K562 (cell line): ENCODE data around the gene CD6. TPM values are rescaled to one million over a fixed set of nuclear protein-coding genes. Genes with fewer than 3 reads are reported as not detected.

Experiments
- ATAC-seq: fragments of 200-7000 bp; cut with Tn5 transposase; 3 replicates; pipeline ENCODE4 v1.9.1; 2020; ENCODE audit warnings: moderate library complexity
- BruUV-seq: library from RNA; stranded (reverse); fragments of 400-500 nt; replicated peaks from 2 replicates; lab custom pipeline; 2021; lab: Mats Ljungman, UMichigan
- CTCF ChIA-PET: fragments of 300-600 bp; formaldehyde crosslinking; extraction: SDS; loops from one replicate; lab custom pipeline; 2021; ENCODE audit warnings: low intra/inter-chr PET ratio; lab: Yijun Ruan, JAX
- POLR2A ChIA-PET: fragments of 300-600, 350-650 bp; sonication (Branson Sonifier 250); formaldehyde crosslinking; extraction: SDS; loops from one replicate; lab custom pipeline; 2021; ENCODE audit warnings: antibody characterized with exemption, inconsistent platforms; lab: Yijun Ruan, JAX
- DNase-seq, 4 experiments: peaks; one replicate each; pipeline versions ENCODE4 v3.0.0 to v3.0.0-alpha.2; 2011 to 2018; ENCODE audit warnings: low spot score in 3 of 4, mixed read lengths in 3 of 4; ENCODE audit errors: extremely low read depth in 1 of 4
- FAIRE-seq: peaks from 2 replicates; lab custom pipeline; 2011; peaks lifted over from hg19 to GRCh38; lab: Jason Lieb, UNC
- H2AFZ ChIP-seq: 2 replicates; pipeline ENCODE4 v1.6.0; 2011; ENCODE audit warnings: low read depth, low read length, control low read depth, inconsistent platforms
- H3K27ac ChIP-seq: fragments of 200-600 bp; 3 replicates; pipeline ENCODE4 v1.8.0; 2011; ENCODE audit warnings: low read depth, mild to moderate bottlenecking, control low read depth, inconsistent platforms, low read length, moderate library complexity, mixed read lengths; ENCODE audit errors: extremely low read depth
- H3K27me3 ChIP-seq, 2 experiments: fragments of 300-600 bp in 1 of 2; 2 replicates in 1 of 2; 3 replicates in 1 of 2; pipeline versions ENCODE4 v1.6.0 to v1.8.0; 2011; ENCODE audit warnings: inconsistent platforms in 2 of 2, low read length in 2 of 2, mild to moderate bottlenecking in 1 of 2, mixed read lengths in 1 of 2, moderate library complexity in 1 of 2; ENCODE audit not compliant: control insufficient read depth in 2 of 2, insufficient read depth in 2 of 2
- H3K36me3 ChIP-seq: fragments of 300-600 bp; 3 replicates; pipeline ENCODE4 v1.8.0; 2011; ENCODE audit warnings: mild to moderate bottlenecking, low read length, inconsistent platforms; ENCODE audit not compliant: control insufficient read depth, insufficient read depth
- H3K4me1 ChIP-seq, 2 experiments: fragments of 200-600 bp in 1 of 2; replicated peaks in 1 of 2; 2 replicates in 1 of 2; 3 replicates in 1 of 2; pipeline versions ENCODE4 v1.5.1 to v1.8.0; 2011; ENCODE audit warnings: inconsistent platforms in 2 of 2, low read length in 2 of 2, mild to moderate bottlenecking in 1 of 2, mixed read lengths in 1 of 2, moderate library complexity in 1 of 2; ENCODE audit not compliant: control insufficient read depth in 2 of 2, insufficient read depth in 2 of 2
- H3K4me2 ChIP-seq: 2 replicates; pipeline ENCODE4 v1.6.1; 2011; ENCODE audit warnings: low read length, control low read depth, inconsistent platforms, mixed read lengths; ENCODE audit not compliant: insufficient read depth
- H3K4me3 ChIP-seq: fragments of 200-600 bp; sonication (generic), shearing (Covaris generic); 2 replicates; pipeline ENCODE4 v1.5.1; 2016; ENCODE audit warnings: control low read depth, inconsistent platforms
- H3K79me2 ChIP-seq: fragments of 200-600 bp; 3 replicates; pipeline ENCODE4 v1.8.0; 2011; ENCODE audit warnings: low read length, inconsistent platforms; ENCODE audit not compliant: control insufficient read depth, insufficient read depth
- H3K9ac ChIP-seq, 2 experiments: 2 replicates each; pipeline versions ENCODE4 v1.6.0 to v1.6.1; 2011; ENCODE audit warnings: low read depth in 2 of 2, low read length in 2 of 2, control low read depth in 1 of 2, inconsistent platforms in 1 of 2, mild to moderate bottlenecking in 1 of 2, mixed read lengths in 1 of 2; ENCODE audit not compliant: insufficient read depth in 1 of 2
- H3K9me1 ChIP-seq: one replicate; pipeline ENCODE4 v1.6.0; 2011; ENCODE audit warnings: inconsistent platforms, mild to moderate bottlenecking, low read length, moderate library complexity; ENCODE audit not compliant: control insufficient read depth, insufficient read depth
- H3K9me3 ChIP-seq: replicated peaks from 2 replicates; pipeline ENCODE4 v1.5.1; 2011; ENCODE audit warnings: low read depth, low read length, inconsistent platforms; ENCODE audit not compliant: control insufficient read depth, insufficient read depth
- H4K20me1 ChIP-seq: replicated peaks from 2 replicates; pipeline ENCODE4 v1.6.1; 2011; ENCODE audit warnings: low read length, inconsistent platforms, mixed read lengths; ENCODE audit not compliant: control insufficient read depth, insufficient read depth
- BCL6 ChIP-seq: fragments of 250-450 bp; sonication (Bioruptor Pico); IDR thresholded peaks from 2 replicates; pipeline ENCODE4 v1.4.0; 2020
- CBFA2T2 ChIP-seq: fragments of 450-650 bp; conservative IDR thresholded peaks from 2 replicates; pipeline ENCODE4 v1.6.1; 2017; ENCODE audit warnings: mild to moderate bottlenecking
- FOXM1 ChIP-seq, 2 experiments: fragments of 450-650 bp in 1 of 2; sonication (generic) in 1 of 2; formaldehyde crosslinking in 1 of 2; IDR thresholded peaks; 2 replicates each; pipeline versions ENCODE4 v1.6.1 to v1.9.0; 2017 to 2022; ENCODE audit warnings: low read depth in 2 of 2, mild to moderate bottlenecking in 2 of 2, missing genetic modification reagents in 1 of 2, moderate library complexity in 1 of 2
- HNRNPUL1 ChIP-seq: fragments of 200-400 bp; formaldehyde crosslinking; IDR thresholded peaks from 2 replicates; pipeline ENCODE4 v1.6.1; 2017; ENCODE audit warnings: low read length
- MAFG ChIP-seq: fragments of 450-650 bp; conservative IDR thresholded peaks from 2 replicates; pipeline ENCODE4 v1.6.1; 2016; ENCODE audit warnings: missing genetic modification characterization, missing compliant biosample characterization
- MCM7 ChIP-seq, 2 experiments: fragments of 450-650 bp; IDR thresholded peaks; 2 replicates each; pipeline ENCODE4 v1.6.1; 2016 to 2018
- NUFIP1 ChIP-seq: fragments of 450-650 bp; IDR thresholded peaks from 2 replicates; pipeline ENCODE4 v1.6.1; 2018; ENCODE audit not compliant: partially characterized antibody
- RNF2 ChIP-seq: sonication (generic); IDR thresholded peaks from 2 replicates; pipeline ENCODE4 v1.6.1; 2016
- TAF1 ChIP-seq: IDR thresholded peaks from 2 replicates; pipeline ENCODE4 v1.6.1; 2011; ENCODE audit warnings: mild to moderate bottlenecking, low read length, moderate library complexity; ENCODE audit not compliant: insufficient read depth, control insufficient read depth, severe bottlenecking; ENCODE audit errors: extremely low read depth
- TEAD1 ChIP-seq, 2 experiments: fragments of 450-650 bp in 1 of 2; sonication (generic) in 1 of 2; formaldehyde crosslinking; IDR thresholded peaks; 2 replicates each; pipeline versions ENCODE4 v1.4.0 to v1.8.0; 2020 to 2022; ENCODE audit warnings: mild to moderate bottlenecking in 2 of 2, missing genetic modification reagents in 1 of 2
- ZNF695 ChIP-seq: fragments of 450-650 bp; formaldehyde crosslinking; IDR thresholded peaks from 2 replicates; pipeline ENCODE4 v1.4.0; 2020; ENCODE audit warnings: mild to moderate bottlenecking, moderate library complexity
- ZNF75A ChIP-seq: fragments of 450-650 bp; formaldehyde crosslinking; IDR thresholded peaks from 2 replicates; pipeline ENCODE4 v1.4.0; 2020; ENCODE audit warnings: mild to moderate bottlenecking
- WGBS: fragments of 100-300 bp; shearing (Covaris generic); methylation state at CpG from one replicate; pipeline ENCODE4 v1.1.6; 2016; ENCODE audit warnings: low coverage, mixed read lengths; ENCODE audit not compliant: insufficient coverage; ENCODE audit errors: missing lambda C conversion rate; 5-methylcytosine and 5-hydroxymethylcytosine counted together
- in situ Hi-C: fragments of 300-500 bp; cut with MboI; formaldehyde crosslinking; loops from 4 replicates; pipeline ENCODE4 v1.15.0; 2018; ENCODE audit warnings: inconsistent platforms, mixed read lengths
- intact Hi-C: fragments of 100-400 bp; cut with micrococcal nuclease; formaldehyde crosslinking; loops from 2 replicates; pipeline ENCODE4 v1.14.2; 2022
- polyA plus RNA-seq, 8 experiments: library from polyadenylated mRNA; depleted of rRNA in 4 of 8; stranded (reverse) in 5 of 8; unstranded in 3 of 8; fragments of >200 nt; fragmentation: Nextera tagmentation in 2 of 8; fragmentation: Illumina TruSeq in 1 of 8; extraction: Ambion mirVana in 2 of 8; extraction: Trizol in 1 of 8; gene quantifications; 2 replicates each; pipeline versions ENCODE4 v1.2.1 to v1.2.3, GENCODE V29; 2011 to 2014; ENCODE audit warnings: inconsistent platforms in 1 of 8, missing spikeins in 1 of 8
- total RNA-seq, 7 experiments: library from RNA; depleted of rRNA in 6 of 7; stranded (reverse); fragments of >200 nt in 6 of 7; fragmentation: Illumina TruSeq in 2 of 7; extraction: Trizol in 2 of 7; gene quantifications; 2 replicates each; pipeline versions ENCODE4 v1.2.1 to v1.2.3, GENCODE V29; 2011 to 2021; ENCODE audit warnings: low replicate concordance in 1 of 7
- TF ChIP-seq, protein P1 (sequence below): fragments of 450-650 bp; formaldehyde crosslinking; IDR thresholded peaks from 2 replicates; pipeline ENCODE4 v1.4.0; 2020; ENCODE audit warnings: mild to moderate bottlenecking, moderate library complexity
- TF ChIP-seq, protein P2 (sequence below): fragments of 450-650 bp; formaldehyde crosslinking; IDR thresholded peaks from 2 replicates; pipeline ENCODE4 v1.4.0; 2020; ENCODE audit warnings: mild to moderate bottlenecking, mixed read lengths
- TF ChIP-seq, protein P3 (sequence below): fragments of 250-450 bp; sonication (Bioruptor Pico); IDR thresholded peaks from 2 replicates; pipeline ENCODE4 v1.8.0; 2021; ENCODE audit warnings: borderline replicate concordance, mild to moderate bottlenecking, moderate library complexity; ENCODE audit not compliant: poor library complexity, severe bottlenecking
- TF ChIP-seq, protein P4 (sequence below): fragments of 450-650 bp; formaldehyde crosslinking; IDR thresholded peaks from 2 replicates; pipeline ENCODE4 v1.4.0; 2022; ENCODE audit warnings: missing genetic modification characterization
- TF ChIP-seq, protein P5 (sequence below), 2 experiments: fragments of 450-650 bp; IDR thresholded peaks; 2 replicates each; pipeline ENCODE4 v1.6.1; 2016

The CD6 gene
- total and polyA plus RNA-seq, 9 of the 15 experiments (the other 6 are each of a cell fraction or from before 2014, with no cell fraction given) = 0.84 TPM; not detected in 8

DNA sequence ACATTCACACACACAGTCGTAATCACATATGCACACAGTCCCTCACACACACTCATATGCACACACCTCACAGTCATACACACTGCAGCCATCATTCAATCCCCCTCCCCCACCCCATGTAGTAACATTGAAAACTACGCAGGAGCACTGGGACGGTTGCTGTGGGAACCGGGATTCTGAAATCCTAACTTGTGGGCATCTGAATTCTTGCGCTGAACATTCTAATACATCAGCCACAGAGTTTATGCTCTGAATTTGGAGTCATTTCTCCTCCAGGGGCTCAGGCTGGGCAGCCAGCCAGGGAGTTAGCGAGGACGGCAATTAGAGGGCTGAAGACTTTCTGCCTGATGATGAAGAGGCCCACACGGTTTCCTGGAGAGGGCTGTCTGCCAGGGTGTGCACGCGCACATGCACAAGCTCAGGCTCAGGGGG lies 32.7 kb downstream of the CD6 start:
- in situ Hi-C loops = no loop called here
- peaks cover 4% of the 10 kb centered on the region; the same call in 1 of the 2 replicates for H4K20me1 ChIP-seq
- no TSS peak for BruUV-seq
- H3K27ac ChIP-seq = no peak overlapping the region
- peaks cover 0 to 17% of the 10 kb centered on the region in 2 experiments; a peak in 2 of 5 replicates for H3K4me1 ChIP-seq
- TF ChIP-seq, protein P1, sequence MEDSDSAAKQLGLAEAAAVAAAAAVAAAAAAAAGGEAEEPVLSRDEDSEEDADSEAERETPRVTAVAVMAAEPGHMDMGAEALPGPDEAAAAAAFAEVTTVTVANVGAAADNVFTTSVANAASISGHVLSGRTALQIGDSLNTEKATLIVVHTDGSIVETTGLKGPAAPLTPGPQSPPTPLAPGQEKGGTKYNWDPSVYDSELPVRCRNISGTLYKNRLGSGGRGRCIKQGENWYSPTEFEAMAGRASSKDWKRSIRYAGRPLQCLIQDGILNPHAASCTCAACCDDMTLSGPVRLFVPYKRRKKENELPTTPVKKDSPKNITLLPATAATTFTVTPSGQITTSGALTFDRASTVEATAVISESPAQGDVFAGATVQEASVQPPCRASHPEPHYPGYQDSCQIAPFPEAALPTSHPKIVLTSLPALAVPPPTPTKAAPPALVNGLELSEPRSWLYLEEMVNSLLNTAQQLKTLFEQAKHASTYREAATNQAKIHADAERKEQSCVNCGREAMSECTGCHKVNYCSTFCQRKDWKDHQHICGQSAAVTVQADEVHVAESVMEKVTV (CRISPR knock-in tag) = no peak
- TF ChIP-seq HNRNPUL1 = no peak
- TF ChIP-seq, protein P2, sequence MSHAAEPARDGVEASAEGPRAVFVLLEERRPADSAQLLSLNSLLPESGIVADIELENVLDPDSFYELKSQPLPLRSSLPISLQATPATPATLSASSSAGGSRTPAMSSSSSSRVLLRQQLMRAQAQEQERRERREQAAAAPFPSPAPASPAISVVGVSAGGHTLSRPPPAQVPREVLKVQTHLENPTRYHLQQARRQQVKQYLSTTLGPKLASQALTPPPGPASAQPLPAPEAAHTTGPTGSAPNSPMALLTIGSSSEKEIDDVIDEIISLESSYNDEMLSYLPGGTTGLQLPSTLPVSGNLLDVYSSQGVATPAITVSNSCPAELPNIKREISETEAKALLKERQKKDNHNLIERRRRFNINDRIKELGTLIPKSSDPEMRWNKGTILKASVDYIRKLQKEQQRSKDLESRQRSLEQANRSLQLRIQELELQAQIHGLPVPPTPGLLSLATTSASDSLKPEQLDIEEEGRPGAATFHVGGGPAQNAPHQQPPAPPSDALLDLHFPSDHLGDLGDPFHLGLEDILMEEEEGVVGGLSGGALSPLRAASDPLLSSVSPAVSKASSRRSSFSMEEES (CRISPR knock-in tag) = no peak
- no peak for TF ChIP-seq FOXM1 (IDR thresholded peaks at IDR 0.05; ENCODE audit: low read depth)
- no peak for TF ChIP-seq FOXM1 (CRISPR knock-in tag; IDR thresholded peaks at IDR 0.05; ENCODE audit: low read depth)
- no peak for TF ChIP-seq NUFIP1
- no peak for TF ChIP-seq CBFA2T2
- TF ChIP-seq, protein P3, sequence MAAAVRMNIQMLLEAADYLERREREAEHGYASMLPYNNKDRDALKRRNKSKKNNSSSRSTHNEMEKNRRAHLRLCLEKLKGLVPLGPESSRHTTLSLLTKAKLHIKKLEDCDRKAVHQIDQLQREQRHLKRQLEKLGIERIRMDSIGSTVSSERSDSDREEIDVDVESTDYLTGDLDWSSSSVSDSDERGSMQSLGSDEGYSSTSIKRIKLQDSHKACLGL = no peak
- no peak for TF ChIP-seq TAF1
- no peak for TF ChIP-seq ZNF695 (CRISPR knock-in tag)
- TF ChIP-seq, protein P4, sequence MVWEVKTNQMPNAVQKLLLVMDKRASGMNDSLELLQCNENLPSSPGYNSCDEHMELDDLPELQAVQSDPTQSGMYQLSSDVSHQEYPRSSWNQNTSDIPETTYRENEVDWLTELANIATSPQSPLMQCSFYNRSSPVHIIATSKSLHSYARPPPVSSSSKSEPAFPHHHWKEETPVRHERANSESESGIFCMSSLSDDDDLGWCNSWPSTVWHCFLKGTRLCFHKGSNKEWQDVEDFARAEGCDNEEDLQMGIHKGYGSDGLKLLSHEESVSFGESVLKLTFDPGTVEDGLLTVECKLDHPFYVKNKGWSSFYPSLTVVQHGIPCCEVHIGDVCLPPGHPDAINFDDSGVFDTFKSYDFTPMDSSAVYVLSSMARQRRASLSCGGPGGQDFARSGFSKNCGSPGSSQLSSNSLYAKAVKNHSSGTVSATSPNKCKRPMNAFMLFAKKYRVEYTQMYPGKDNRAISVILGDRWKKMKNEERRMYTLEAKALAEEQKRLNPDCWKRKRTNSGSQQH (CRISPR knock-in tag) = no peak
- no peak for TF ChIP-seq ZNF75A (CRISPR knock-in tag)
- TF ChIP-seq MAFG (tag) = no peak
- no peak for TF ChIP-seq RNF2
- TF ChIP-seq MCM7 (IDR thresholded peaks at IDR 0.05) = no peak
- no peak for TF ChIP-seq BCL6 (CRISPR knock-in tag)
- no peak for TF ChIP-seq TEAD1 (CRISPR knock-in tag; IDR thresholded peaks at IDR 0.05)
- TF ChIP-seq, protein P5, sequence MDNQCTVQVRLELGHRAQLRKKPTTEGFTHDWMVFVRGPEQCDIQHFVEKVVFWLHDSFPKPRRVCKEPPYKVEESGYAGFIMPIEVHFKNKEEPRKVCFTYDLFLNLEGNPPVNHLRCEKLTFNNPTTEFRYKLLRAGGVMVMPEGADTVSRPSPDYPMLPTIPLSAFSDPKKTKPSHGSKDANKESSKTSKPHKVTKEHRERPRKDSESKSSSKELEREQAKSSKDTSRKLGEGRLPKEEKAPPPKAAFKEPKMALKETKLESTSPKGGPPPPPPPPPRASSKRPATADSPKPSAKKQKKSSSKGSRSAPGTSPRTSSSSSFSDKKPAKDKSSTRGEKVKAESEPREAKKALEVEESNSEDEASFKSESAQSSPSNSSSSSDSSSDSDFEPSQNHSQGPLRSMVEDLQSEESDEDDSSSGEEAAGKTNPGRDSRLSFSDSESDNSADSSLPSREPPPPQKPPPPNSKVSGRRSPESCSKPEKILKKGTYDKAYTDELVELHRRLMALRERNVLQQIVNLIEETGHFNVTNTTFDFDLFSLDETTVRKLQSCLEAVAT (IDR thresholded peaks at IDR 0.05) = no peak
- TF ChIP-seq, all 486 proteins: peak for 0
- no peak; the same call in 2 of the 3 replicates for ATAC-seq
- intact Hi-C loops = no loop called here
- POLR2A ChIA-PET = interaction anchor here (0.6 to 1.2 kb wide), 2 partner anchors 13 to 150 kb away, joined by 3 read pairs; no protein-coding TSS in a partner anchor
- no peak for FAIRE-seq
- Histone ChIP-seq H3K36me3 (no peaks in the 10 kb centered on the region), H3K9ac (no peak overlapping the region), H3K4me3 (no peak overlapping the region), H3K27me3 (peaks cover 42 to 75% of the 10 kb centered on the region in 2 experiments), H3K79me2 (no peaks in the 10 kb centered on the region), H2AFZ (no peak overlapping the region), H3K9me1 (no peaks in the 10 kb centered on the region), H3K4me2 (no peak overlapping the region), H3K9me3 (no peaks in the 10 kb centered on the region)
- 3% methylated on average over 10 of the region's 10 CpGs for WGBS
- CTCF ChIA-PET = no interaction called here
- no peak for DNase-seq
